Kidney epithelial cell (primary cell): Measurements from ENCODE around the gene ESYT1. TPM values are rescaled to one million over a fixed set of nuclear protein-coding genes. Genes with fewer than 3 reads are reported as not detected.

Source experiments
- DNase-seq: peaks from one replicate; pipeline ENCODE4 v3.0.0-alpha.2; 2010; ENCODE audit warnings: low read depth
- H3K27me3 ChIP-seq: 2 replicates; pipeline ENCODE4 v1.6.0; 2011; ENCODE audit warnings: low read length; ENCODE audit not compliant: control insufficient read depth, insufficient read depth
- H3K36me3 ChIP-seq: 2 replicates; pipeline ENCODE4 v1.5.1; 2011; ENCODE audit warnings: low read length; ENCODE audit not compliant: control insufficient read depth, insufficient read depth
- H3K4me3 ChIP-seq: 2 replicates; pipeline ENCODE4 v1.5.1; 2011; ENCODE audit warnings: low read depth, mild to moderate bottlenecking, control low read depth, low read length
- CTCF ChIP-seq: IDR thresholded peaks from 2 replicates; pipeline ENCODE4 v1.5.1; 2011; ENCODE audit warnings: mild to moderate bottlenecking, moderate library complexity, low read length, control low read depth, inconsistent platforms; ENCODE audit not compliant: insufficient read depth, poor library complexity, severe bottlenecking
- total RNA-seq: library from RNA; depleted of rRNA; stranded (reverse); fragments of >200 nt; gene quantifications from 2 replicates; pipeline ENCODE4 v1.2.3, GENCODE V29; 2015

Gene ESYT1
- total RNA-seq, 1 donor from 2014 or later: 213 TPM

- peaks cover 8% of the 10 kb centered on the region for H3K36me3 ChIP-seq
- TF ChIP-seq CTCF: no peak
- DNase-seq: peak; percentile 91
- peak within 1 kb of the TSS; percentile 66 for H3K4me3 ChIP-seq
- no peaks in the 10 kb centered on the region for H3K27me3 ChIP-seq
Observed at GRCh38 chr12:56158029-56158925, 30.2 kb downstream of the ESYT1 start, which contains the start of gene MYL6. MYL6 (plus strand) TSS chr12:56158359; CDS start chr12:56158402, 43 bp downstream.

- peaks cover 8% of the 10 kb centered on the region for H3K36me3 ChIP-seq
- H3K4me3 ChIP-seq: peak overlapping the region; percentile 66
- no peak for TF ChIP-seq CTCF
- no peaks in the 10 kb centered on the region for H3K27me3 ChIP-seq
- DNase-seq: peak; percentile 37
Observed at GRCh38 chr12:56158926-56159461, 30.9 kb downstream of the ESYT1 start.

- TF ChIP-seq CTCF: no peak
- Histone ChIP-seq H3K27me3 (no peaks in the 10 kb centered on the region), H3K36me3 (peaks cover 8% of the 10 kb centered on the region), H3K4me3 (peak overlapping the region; percentile 66)
- no peak for DNase-seq
Observed at GRCh38 chr12:56159482-56160192, 31.6 kb downstream of the ESYT1 start.

GRCh38 chr12:56160193-56160763 is 32.2 kb downstream of the ESYT1 start:
- peaks cover 7% of the 10 kb centered on the region for H3K36me3 ChIP-seq
- no peak for TF ChIP-seq CTCF
- no peak for DNase-seq
- peak overlapping the region; percentile 66 for H3K4me3 ChIP-seq
- no peaks in the 10 kb centered on the region for H3K27me3 ChIP-seq

GRCh38 chr12:56160894-56161689 is 33.0 kb downstream of the ESYT1 start:
- no peaks in the 10 kb centered on the region for H3K27me3 ChIP-seq
- DNase-seq: no peak
- no peak for TF ChIP-seq CTCF
- H3K36me3 ChIP-seq: peaks cover 6% of the 10 kb centered on the region
- peak overlapping the region; percentile 66 for H3K4me3 ChIP-seq
